Measurements from ENCODE around the gene FAM83E.

GRCh38 chr19:48609571-48610108, 5.2 kb downstream of the FAM83E start:
- no peak for TF ChIP-seq CTCF (conservative IDR thresholded peaks at IDR 0.05 in 1 of 2, IDR thresholded peaks at IDR 0.05 in 1 of 2; ENCODE audit: extremely low read depth in 1 of 2, insufficient read depth in 1 of 2, low read depth in 1 of 2, low read length in 2 of 2)
- TF ChIP-seq EZH2 (IDR thresholded peaks at IDR 0.05; ENCODE audit: borderline replicate concordance, low read length), result no peak
